Cardiac septum (tissue), 1 donor: Measurements from ENCODE around the gene KRI1. TPM values are rescaled to one million over a fixed set of nuclear protein-coding genes. Genes with fewer than 3 reads are reported as not detected.
"Not testable (repeated sequence)": the region's sequence is repeated elsewhere in the genome, so short reads cannot be mapped to it uniquely, and the experiment has no call there.

ENCODE experiments used
- DNase-seq: peaks from one replicate; pipeline ENCODE4 v3.0.0-alpha.2; 2020; ENCODE audit warnings: low spot score
- intact Hi-C: fragments of 100-400 bp; cut with DNase I; formaldehyde crosslinking; loops from one replicate; pipeline ENCODE4 v1.14.0; 2022
- total RNA-seq: library from RNA; stranded (reverse); fragmentation: NEBNext Ultra II Directional; extraction: Animal tissue kit (Norgen Biotek cat#: 25700); gene quantifications from one replicate; pipeline ENCODE4 v1.2.1, GENCODE V29; 2021
- donor health status: DM: no; HTN: no; CAD: no.

KRI1 gene
- total RNA-seq, 1 donor from 2014 or later, result 10.8 TPM

DNA sequence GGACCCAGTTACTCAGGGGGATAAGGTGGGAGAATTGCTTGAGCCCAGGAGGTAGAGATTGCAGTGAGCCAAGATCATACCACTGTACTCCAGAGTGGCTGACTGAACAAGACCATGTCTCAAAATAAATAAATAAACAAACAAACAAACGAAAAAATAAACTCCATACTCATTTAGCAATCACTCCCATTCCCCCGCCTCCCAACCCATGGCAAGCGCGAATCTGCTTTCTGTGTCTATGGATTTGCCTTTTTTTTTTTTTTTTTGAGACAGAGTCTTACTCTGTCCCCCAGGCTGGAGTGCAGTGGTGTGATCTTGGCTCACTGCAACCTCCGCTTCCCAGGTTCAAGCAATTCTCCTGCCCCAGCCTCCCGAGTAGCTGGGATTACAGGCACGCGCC lies 38.9 kb downstream of the KRI1 start:
- DNase-seq, intact Hi-C loops: not testable (repeated sequence)

- intact Hi-C loops, result no loop called here
Measured at GRCh38 chr19:10525636-10526035, 40.2 kb downstream of the KRI1 start.

DNA sequence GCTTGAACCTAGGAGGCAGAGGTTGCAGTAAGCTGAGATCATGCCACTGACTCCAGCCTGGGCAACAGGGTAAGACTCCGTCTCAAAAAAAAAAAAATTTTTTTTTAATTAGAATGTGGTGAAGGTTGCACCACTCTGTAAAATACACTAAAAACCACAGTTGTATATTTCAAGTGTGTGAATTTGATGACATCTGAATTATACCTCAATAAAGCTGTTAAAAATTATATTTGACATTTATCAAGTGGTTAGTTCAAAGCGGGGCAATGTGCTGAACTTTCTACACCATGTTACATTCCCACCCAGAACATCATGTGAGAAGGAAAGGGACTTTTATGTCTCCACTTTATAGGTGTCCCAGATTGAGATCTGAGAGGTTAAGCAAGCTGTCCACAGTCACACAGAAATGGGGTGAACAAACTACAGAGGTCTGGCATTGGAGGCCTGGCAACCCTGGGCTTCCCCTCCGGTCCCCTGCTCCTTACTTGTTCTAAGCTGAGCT lies 42.6 kb downstream of the KRI1 start:
- no peak for DNase-seq
- intact Hi-C loops, result no loop called here

More at GRCh38 chr19:10525636-10526035, 40.2 kb downstream of the KRI1 start:
- DNase-seq, result no peak

GRCh38 chr19:10521461-10522171 lies 44.2 kb downstream of the KRI1 start:
- no peak for DNase-seq
- intact Hi-C loops, result no loop called here

DNA sequence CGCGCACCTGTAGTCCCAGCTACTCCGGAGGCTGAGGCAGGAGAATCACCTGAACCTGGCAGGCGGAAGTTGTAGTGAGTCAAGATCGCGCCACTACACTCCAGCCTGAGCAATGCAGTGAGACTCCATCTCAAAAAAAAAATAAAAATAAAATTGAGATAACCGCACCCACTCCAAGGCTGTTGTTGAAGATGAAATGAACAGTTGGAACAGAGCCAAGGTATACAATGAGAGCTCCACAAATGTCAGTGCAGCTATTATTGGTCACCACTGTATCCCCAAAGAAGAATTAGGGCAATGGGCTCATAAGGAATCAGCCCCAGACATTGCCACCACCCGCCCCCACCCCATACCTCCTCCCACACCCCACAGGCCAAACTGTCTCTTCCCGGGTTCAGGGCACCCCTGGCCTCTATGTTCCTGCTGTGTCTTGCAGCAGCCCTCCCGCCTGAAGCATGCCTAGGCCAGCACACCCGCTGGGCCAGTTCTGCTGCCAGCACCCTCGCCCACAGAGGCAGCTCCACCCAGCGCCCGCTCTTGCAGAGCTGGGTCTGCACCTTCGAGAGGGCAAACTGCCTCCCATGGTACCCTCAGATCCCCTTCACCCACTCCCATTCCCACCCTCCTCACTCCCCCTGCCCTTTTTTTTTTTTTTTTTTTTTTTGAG lies 45.0 kb downstream of the KRI1 start:
- DNase-seq, result no peak
- intact Hi-C loops, result no loop called here

GRCh38 chr19:10519421-10519820 lies 46.4 kb downstream of the KRI1 start:
- DNase-seq, result no peak
- intact Hi-C loops, result no loop called here

DNA sequence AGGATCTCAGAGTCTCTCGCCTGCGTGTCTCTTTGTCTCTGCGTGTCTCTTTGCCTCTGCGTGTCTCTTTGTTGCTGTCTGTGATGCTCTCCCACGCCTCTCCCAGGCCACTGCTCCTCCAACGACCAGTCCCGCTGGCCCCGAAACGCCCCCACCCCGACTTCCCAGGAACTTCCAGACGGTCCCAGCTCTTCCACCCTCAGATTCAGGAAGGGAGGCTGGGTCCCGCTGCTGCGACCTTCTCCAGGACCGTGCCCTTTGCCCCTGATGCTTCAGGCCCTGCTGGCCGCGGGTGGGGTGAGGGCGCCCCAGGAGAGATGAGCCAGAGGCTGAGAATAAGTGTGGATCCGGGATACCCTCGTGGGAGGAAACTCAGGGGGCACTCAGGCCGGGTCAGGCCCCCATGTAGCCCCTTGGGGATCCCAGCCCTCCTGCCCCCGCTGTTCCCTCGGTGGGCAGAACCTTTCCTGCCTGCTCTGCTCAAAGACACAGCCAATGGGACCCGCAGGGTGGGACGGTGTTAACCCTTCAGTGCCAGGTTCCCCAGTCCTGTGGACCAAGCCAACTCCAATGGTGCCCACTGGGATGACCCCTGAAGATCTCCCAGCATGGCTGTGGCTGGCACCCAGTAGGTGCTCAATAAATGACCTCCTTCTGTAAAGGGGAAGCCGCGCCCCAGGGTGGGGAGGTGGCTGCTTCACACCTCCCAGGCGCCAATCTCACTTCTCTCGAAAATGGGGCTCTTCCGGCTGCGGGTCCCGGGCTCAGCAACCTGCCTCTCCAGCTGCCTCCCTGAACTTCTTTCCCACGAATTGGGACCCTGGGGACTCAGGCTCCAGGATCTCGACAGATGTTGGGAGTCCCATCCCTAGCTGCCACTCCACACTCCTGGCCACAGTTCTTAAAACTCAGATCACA lies 47.1 kb downstream of the KRI1 start:
- intact Hi-C loops, result no loop called here
- no peak for DNase-seq

DNA sequence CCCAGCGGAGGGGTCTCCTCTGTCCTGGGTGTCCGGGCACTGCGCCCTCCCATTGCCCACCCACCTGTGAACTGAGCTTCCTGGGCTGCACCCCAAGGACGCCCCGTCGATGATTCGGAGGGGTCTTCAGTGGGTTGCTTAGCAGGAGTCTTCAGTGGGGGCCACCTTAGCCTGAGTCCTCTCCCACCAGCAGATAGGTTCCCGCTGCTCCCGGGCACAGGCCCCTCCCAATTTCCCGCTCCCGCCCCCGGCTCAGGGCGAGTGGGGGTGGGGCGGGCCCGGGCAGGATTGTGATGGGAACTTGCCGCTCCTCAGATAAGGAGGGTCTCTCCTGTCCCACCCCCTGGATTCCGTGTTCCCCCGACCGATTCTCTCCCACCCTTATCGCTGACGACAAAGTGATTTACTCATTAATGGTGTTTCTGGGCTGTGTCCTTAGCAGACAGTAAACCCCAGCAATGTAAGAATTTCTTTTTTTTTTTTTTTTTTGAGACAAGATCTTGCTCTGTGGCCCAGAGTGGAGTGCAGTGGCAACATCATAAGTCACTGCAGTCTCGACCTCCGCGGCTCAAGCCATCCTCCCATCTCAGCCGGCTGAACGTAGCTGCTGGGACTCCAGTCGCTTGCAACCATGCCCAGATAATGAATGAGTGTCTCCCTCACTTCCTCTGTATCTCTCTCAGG lies 47.9 kb downstream of the KRI1 start:
- intact Hi-C loops, result no loop called here
- DNase-seq, result no peak

DNA sequence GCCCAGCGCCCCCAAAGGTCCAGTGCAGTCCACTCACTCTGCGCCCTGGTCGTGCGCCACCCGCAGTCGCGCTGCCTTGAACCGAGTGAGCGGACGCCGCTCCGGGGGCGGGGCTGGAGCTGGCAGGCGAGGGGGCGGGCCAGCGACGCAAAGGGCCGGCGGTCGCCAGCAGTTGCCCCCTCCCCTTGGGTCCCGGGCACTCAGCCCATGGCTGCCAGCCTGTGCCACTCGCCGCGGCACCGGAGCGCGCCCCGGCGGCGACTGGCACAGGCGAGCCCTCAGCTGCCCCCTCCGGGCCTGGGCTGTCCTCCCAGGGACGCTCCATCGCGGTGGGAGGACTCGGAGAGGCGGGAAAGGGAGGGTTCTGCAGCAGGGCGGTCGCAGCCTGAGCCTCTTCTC lies 48.5 kb downstream of the KRI1 start, which contains the start of gene S1PR5:
S1PR5 (minus strand) TSS at position 87 of the 399 bp plus-strand sequence. CDS start 2,436 bp downstream, outside the sequence.
- no peak for DNase-seq

DNA sequence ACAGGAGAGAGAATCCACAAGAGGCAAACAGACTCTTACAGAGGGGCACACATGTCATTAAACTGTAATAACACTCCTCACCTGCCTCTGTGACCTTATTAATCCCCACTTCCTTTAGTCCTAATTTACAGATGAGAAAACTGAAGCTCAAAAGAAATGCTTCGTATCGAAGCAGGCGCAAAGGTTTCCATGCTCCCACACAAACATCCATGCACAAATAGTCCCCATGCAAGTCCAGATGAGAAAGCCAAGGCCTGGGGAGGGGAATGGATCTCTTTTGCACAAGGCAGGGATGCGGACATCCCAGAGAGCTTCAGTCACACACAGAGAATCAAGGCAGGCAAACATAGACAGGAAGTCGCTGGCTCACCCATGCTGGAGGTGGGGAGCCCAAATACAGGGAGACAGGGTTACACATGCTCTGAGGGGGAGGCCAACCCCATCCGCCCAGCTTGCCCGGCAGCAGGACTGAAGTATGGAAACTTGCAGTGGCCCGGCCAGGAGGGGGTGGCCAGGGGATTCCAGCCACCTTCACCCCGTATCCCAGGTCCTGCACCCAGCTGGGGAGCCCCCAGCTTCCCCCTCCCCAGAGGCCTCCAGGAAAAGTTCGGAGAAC lies 49.0 kb downstream of the KRI1 start:
- no peak for DNase-seq
- intact Hi-C loops, result no loop called here

More for the DNA sequence above, 48.5 kb downstream of the KRI1 start, which contains the start of gene S1PR5:
- intact Hi-C loops, result no loop called here

DNA sequence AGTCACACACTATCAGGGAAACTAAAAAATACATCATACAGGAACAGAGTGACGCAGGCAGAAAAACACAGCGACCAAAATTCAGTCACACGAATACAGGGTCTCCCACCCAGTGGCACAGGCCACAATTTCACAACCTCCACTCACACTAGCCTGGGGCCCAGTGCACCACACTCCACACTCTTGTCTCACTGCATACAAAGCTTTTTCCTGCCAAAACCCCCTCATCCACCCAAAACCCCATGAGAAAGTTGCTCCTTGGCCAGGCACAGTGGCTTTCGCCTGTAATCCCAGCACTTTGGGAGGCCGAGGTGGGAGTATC lies 49.8 kb downstream of the KRI1 start:
- intact Hi-C loops, result no loop called here
- DNase-seq, result no peak

DNA sequence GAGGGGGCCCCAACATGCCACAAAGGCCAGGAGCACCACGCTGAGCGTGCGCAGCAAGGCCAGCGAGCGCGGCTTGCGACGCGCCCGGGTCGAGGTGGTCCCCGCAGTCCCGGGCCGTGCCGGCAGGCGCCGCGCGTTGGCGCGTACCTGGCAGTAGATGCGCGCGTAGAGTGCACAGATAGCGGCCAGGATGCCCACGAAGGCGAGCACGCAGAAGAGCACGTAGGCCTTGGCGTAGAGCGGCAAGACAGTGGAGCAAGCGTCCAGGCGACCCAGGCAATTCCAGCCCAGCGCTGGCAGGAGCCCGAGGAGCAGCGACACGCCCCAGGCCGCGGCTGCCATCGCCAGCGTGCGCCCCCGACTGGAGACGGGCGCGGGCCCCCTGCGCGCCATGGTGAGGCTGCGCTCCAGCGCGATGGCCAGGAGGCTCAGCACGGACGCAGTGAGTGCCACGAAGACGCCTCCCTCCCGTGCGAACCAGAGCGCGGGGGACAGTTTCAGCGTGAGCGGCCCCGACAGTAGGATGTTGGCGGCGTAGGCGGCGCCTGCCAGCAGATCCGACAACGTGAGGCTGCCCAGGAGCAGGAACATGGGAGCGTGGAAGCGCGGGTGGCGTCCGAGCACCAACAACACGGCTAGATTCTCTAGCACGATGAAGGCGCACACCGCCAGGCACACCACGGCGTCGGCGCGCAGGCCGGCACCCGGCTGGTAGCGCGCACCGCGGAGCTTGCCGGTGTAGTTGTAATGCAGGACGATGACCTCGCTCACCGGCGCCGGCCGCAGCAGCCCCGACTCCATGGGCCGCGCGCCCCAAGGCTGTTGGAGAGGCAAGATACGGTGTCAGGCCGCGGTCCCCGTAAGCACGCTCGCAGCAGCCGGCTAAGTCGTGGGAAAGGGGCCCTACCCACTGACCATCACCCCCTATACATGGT lies 51.3 kb downstream of the KRI1 start:
- DNase-seq, result no peak
- intact Hi-C loops, result no loop called here

DNA sequence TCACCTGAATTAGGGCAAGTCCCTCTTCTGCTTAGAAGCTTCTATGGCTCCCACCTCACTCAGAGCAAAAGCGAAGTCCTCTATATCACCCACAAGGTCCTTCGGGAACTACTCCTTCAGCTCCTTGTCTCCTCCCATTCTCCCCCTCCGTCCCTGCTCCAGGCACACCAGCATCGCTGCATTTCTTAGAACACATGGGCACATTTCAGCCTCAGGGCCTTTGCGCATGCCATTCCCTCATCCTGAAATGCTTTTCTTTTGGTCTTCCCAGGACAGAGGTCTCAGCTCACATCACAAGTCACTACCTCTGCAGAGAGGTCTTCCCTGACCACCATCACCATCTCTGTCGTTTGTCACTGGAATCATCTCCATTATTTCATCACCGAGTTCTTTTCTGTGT lies 52.6 kb downstream of the KRI1 start:
- intact Hi-C loops, result no loop called here
- DNase-seq, result no peak

DNA sequence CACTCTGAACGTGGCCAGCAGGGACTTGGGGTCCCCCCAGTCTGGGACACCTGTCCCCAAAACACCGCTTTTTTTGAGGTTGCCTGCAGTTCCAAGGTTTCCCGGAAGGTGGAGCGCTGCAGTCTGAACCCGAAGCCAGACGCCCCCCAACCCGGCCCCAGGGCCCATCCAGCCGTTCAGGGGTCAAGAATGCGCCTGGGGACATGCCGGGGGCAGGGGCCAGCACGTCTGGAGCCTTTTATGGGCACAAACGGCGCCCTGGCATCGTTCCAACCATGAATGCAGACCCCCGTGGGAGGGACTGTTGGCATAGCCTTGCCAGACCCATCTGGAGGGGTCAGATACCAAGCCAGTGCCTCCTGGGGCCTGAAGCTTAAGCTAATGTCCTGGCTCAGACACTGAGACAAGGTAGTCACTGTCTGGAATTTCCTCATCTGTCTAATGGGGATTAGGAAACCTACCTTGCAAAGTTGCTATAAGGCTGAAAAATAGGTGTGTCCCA lies 55.5 kb downstream of the KRI1 start:
- DNase-seq, result no peak
- intact Hi-C loops, result no loop called here

- intact Hi-C loops, result loop anchor here (10.0 kb wide), 1 partner anchor 136 kb away; no protein-coding TSS in a partner anchor
- no peak for DNase-seq
Measured at GRCh38 chr19:10508707-10509106, 57.1 kb downstream of the KRI1 start.

DNA sequence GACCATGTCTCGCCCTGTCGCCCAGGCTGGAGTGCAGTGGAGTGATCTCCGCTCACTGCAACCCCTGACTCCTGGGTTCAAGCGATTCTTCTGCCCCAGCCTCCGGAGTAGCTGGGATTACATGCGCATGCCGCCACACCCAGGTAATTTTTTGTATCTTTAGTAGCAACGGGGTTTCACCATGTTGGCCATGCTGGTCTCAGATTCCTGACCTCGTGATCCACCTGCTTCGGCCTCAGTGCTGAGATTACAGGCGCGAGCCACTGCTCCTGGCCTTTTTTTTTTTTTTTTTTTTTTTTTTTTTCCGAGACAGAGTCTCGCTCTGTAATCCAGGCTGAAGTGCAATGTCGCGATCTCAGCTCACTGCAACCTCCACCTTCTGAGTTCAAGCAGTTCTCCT lies 57.8 kb downstream of the KRI1 start:
- no peak for DNase-seq
- intact Hi-C loops, result loop anchor here (10.0 kb wide), 1 partner anchor 137 kb away; no protein-coding TSS in a partner anchor

GRCh38 chr19:10505583-10506229 lies 60.1 kb downstream of the KRI1 start:
- peak; percentile 89 for DNase-seq
- intact Hi-C loops, result loop anchor here (2.0 to 10.0 kb wide), 2 partner anchors 67 to 139 kb away; no protein-coding TSS in a partner anchor
